ENCODE measurements around the gene SSB. TPM values are rescaled to one million over a fixed set of nuclear protein-coding genes. Genes with fewer than 3 reads are reported as not detected.

SSB gene
- total and polyA plus RNA-seq, 2 of the 13 experiments (the other 11 are each of a cell fraction or from before 2014, with no cell fraction given) = 109 to 208 TPM

DNA sequence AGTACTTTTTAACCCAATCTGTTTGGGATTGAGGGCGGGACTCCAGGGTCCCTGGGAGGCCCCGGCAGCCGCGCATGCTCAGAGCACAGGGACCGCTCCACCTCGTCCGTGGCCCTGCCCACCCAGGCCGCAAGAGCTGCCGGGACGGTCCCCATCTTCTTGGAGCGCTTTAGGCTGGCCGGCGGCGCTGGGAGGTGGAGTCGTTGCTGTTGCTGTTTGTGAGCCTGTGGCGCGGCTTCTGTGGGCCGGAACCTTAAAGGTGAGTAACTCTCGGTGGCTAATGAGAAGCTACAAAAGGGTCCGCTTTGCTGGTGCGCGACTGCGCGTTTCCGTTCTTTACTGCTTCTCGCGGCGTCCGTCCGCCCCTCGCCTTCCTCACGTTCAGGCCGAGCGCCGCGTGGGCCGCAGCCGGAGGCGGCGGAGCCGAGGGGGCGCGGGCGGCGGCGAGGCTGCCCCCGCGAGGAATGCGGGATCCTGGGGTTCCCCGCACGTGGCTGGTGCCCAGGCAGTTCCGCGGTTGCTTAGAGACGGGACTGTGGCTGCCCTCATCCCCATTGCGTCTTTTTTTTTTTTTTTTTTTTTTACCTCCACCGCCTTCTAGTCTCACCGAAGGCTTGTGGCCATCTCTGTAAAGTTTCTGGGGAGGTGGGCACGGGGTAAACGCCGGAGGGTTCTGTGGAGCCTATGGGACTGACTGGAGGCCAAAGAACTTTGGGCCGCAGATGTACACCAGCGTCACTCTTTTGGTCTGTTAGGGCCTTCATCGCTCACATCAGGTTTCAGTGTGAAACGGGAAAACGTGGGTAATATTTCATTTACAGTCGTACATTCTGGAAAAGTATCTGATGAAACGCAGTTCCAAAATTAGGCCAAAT lies at the start of gene SSB (continued):
- TF ChIP-seq ZNF552 (CRISPR knock-in tag; IDR thresholded peaks at IDR 0.05; ENCODE audit: borderline replicate concordance) (peak; percentile 37; the same call in 1 of the 2 replicates), RELA (CRISPR knock-in tag; IDR thresholded peaks at IDR 0.05) (peak; percentile 76; the same call in 1 of the 2 replicates), ELF3 (CRISPR knock-in tag; IDR thresholded peaks at IDR 0.05) (peak; percentile 61), ZMYM2 (CRISPR knock-in tag; IDR thresholded peaks at IDR 0.05) (peak; percentile 55; the same call in 1 of the 2 replicates), ZNF639 (CRISPR knock-in tag; conservative IDR thresholded peaks at IDR 0.05) (no peak), HOXD1 (CRISPR knock-in tag; IDR thresholded peaks at IDR 0.05) (peak; percentile 67), KAT7 (CRISPR knock-in tag; IDR thresholded peaks at IDR 0.05; ENCODE audit: borderline replicate concordance) (peak; percentile 86), ZFP37 (CRISPR knock-in tag; IDR thresholded peaks at IDR 0.05; ENCODE audit: borderline replicate concordance) (no peak), NRL (CRISPR knock-in tag; IDR thresholded peaks at IDR 0.05; ENCODE audit: borderline replicate concordance) (peak; percentile 86), RBAK (CRISPR knock-in tag; IDR thresholded peaks at IDR 0.05) (no peak), SOX6 (IDR thresholded peaks at IDR 0.05) (no peak), SOX6 (CRISPR knock-in tag; IDR thresholded peaks at IDR 0.05) (peak; percentile 72), TP53 (CRISPR knock-in tag; conservative IDR thresholded peaks at IDR 0.05) (0 out of 2 replicates have a peak, but pooled peaks have one; percentile 49), PHF5A (CRISPR knock-in tag; IDR thresholded peaks at IDR 0.05; ENCODE audit: low read depth, unreplicated experiment) (no peak), GATAD1 (CRISPR knock-in tag; IDR thresholded peaks at IDR 0.05) (peak; percentile 80), ZUFSP (CRISPR knock-in tag; IDR thresholded peaks at IDR 0.05; ENCODE audit: borderline replicate concordance) (no peak), ZNF749 (CRISPR knock-in tag; IDR thresholded peaks at IDR 0.05; ENCODE audit: borderline replicate concordance) (peak; percentile 72; the same call in 1 of the 2 replicates), TAF15 (IDR thresholded peaks at IDR 0.05; ENCODE audit: low read depth, low read length, poor library complexity, severe bottlenecking) (peak; percentile 39), RXRB (CRISPR knock-in tag; IDR thresholded peaks at IDR 0.05; ENCODE audit: borderline replicate concordance) (peak; percentile 50), MAX (IDR thresholded peaks at IDR 0.05) (peak; percentile 96), ZNF18 (CRISPR knock-in tag; IDR thresholded peaks at IDR 0.05; ENCODE audit: insufficient replicate concordance) (peak; percentile 30), ZNF20 (CRISPR knock-in tag; IDR thresholded peaks at IDR 0.05) (0 out of 2 replicates have a peak, but pooled peaks have one; percentile 19), ZNF816 (CRISPR knock-in tag; IDR thresholded peaks at IDR 0.05; ENCODE audit: borderline replicate concordance) (0 out of 2 replicates have a peak, but pooled peaks have one; percentile 25)
- TF ChIP-seq, protein P1, sequence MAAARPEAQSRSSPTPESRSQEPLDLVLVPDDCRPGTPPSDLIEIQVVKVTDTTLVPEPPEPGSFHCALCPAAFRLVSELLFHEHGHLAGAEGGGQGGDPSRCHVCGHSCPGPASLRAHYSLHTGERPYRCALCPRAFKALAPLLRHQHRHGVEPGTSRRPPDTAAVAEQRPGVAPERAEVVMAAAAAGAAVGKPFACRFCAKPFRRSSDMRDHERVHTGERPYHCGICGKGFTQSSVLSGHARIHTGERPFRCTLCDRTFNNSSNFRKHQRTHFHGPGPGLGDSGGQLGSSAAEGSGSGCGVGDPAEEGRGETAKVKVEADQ (CRISPR knock-in tag; IDR thresholded peaks at IDR 0.05; ENCODE audit: borderline replicate concordance) = peak; percentile 95

Data from HepG2 (cell line).